ENCODE data around the gene OOSP2. TPM values are rescaled to one million over a fixed set of nuclear protein-coding genes. Genes with fewer than 3 reads are reported as not detected.

Gene OOSP2
- total RNA-seq, 1 experiment from 2014 or later: not detected

DNA sequence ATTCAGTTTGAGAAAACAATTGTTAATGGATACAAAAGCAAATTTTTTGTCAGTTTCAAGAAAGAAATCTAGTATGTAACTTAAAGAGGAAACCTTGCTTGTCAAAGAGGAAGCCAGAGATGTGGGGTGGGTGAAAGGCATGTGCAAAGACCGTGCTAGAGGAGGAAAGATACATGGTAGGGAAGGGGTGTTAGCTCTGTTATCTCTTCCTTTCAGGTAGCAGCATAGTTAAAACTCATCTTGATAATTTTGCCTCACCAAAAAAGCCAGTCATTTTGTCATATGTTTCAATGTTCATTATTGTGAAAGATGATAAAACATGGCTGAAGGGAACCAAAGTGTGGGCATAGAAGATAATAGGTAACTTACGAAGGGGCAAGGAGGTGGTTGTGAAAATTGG lies 45.7 kb downstream of the OOSP2 start:
- H4K20me1 ChIP-seq (ENCODE audit: control insufficient read depth, insufficient read depth, insufficient read length): no peaks in the 10 kb centered on the region
- H3K23me2 ChIP-seq (ENCODE audit: insufficient read length, low read depth, low read length, poor library complexity, severe bottlenecking): no peaks in the 10 kb centered on the region
- H2BK20ac ChIP-seq (ENCODE audit: low read depth, low read length, poor library complexity, severe bottlenecking): no peak overlapping the region
- Mint-ChIP-seq H3K9me3 (no peaks in the 10 kb centered on the region), H3K4me1 (no peaks in the 10 kb centered on the region), H3K27me3 (ENCODE audit: low read depth) (no peaks in the 10 kb centered on the region; the same call in 1 of the 2 replicates), H3K4me3 (no peak overlapping the region), H3K27ac (no peak overlapping the region; a peak in 1 of 7 replicates), H3K36me3 (ENCODE audit: insufficient read depth in 1 of 3, low read depth in 3 of 3) (no peaks in the 10 kb centered on the region; a peak in 1 of 7 replicates)
- H2BK120ac ChIP-seq (ENCODE audit: low read depth, low read length, poor library complexity, severe bottlenecking): no peak overlapping the region
- WGBS (ENCODE audit: extremely low coverage, insufficient read length, low lambda C conversion rate): no CpG with 5 or more reads among the region's 2 CpGs
- no peaks in the 10 kb centered on the region for H3K27me3 ChIP-seq (ENCODE audit: insufficient read depth, low read length)
- no peak overlapping the region for H3K4me2 ChIP-seq (ENCODE audit: insufficient read depth, insufficient read length, low read length)
- no peak overlapping the region for H2BK15ac ChIP-seq (ENCODE audit: low read depth, low read length)
- no peak overlapping the region for H2AK5ac ChIP-seq (ENCODE audit: insufficient read length, low read length)
- no peak overlapping the region for H4K8ac ChIP-seq (replicated peaks; ENCODE audit: insufficient read length, low read depth, low read length)
- H2BK12ac ChIP-seq (ENCODE audit: insufficient read length, low read depth, low read length): no peak overlapping the region
- no peak overlapping the region for H4K5ac ChIP-seq (ENCODE audit: insufficient read length, low read depth, low read length)
- H3K79me2 ChIP-seq (ENCODE audit: insufficient read depth, low read length): no peaks in the 10 kb centered on the region
- no peak overlapping the region for H3K27ac ChIP-seq (ENCODE audit: insufficient read length, low read depth, low read length)
- no peak overlapping the region for H4K91ac ChIP-seq (ENCODE audit: insufficient read length, low read depth, low read length)
- H3K9me3 ChIP-seq (ENCODE audit: control insufficient read depth, low read depth, low read length): no peaks in the 10 kb centered on the region
- no peaks in the 10 kb centered on the region for H3K79me1 ChIP-seq (ENCODE audit: insufficient read depth, low read depth, low read length, poor library complexity, severe bottlenecking)
- no peak overlapping the region for H2AFZ ChIP-seq (ENCODE audit: low read length)
- no peak overlapping the region for H3K23ac ChIP-seq (ENCODE audit: insufficient read length, low read depth, low read length)
- no peaks in the 10 kb centered on the region for H3K4me1 ChIP-seq (ENCODE audit: insufficient read depth, low read length)
- no peak overlapping the region for H3K18ac ChIP-seq (ENCODE audit: insufficient read length, low read depth, low read length)
- no peak overlapping the region for H3K56ac ChIP-seq (ENCODE audit: insufficient read length, low read depth, low read length)
- H2BK5ac ChIP-seq (ENCODE audit: insufficient read length, low read length): no peak overlapping the region
- H3K9ac ChIP-seq (ENCODE audit: extremely low read depth, insufficient read length, low read length): no peak overlapping the region
- DNase-seq: no peak
- no peak overlapping the region for H3K4ac ChIP-seq (ENCODE audit: low read depth, low read length)
- H3K14ac ChIP-seq (ENCODE audit: insufficient read depth, low read length): no peak overlapping the region
- TF ChIP-seq, protein P1, sequence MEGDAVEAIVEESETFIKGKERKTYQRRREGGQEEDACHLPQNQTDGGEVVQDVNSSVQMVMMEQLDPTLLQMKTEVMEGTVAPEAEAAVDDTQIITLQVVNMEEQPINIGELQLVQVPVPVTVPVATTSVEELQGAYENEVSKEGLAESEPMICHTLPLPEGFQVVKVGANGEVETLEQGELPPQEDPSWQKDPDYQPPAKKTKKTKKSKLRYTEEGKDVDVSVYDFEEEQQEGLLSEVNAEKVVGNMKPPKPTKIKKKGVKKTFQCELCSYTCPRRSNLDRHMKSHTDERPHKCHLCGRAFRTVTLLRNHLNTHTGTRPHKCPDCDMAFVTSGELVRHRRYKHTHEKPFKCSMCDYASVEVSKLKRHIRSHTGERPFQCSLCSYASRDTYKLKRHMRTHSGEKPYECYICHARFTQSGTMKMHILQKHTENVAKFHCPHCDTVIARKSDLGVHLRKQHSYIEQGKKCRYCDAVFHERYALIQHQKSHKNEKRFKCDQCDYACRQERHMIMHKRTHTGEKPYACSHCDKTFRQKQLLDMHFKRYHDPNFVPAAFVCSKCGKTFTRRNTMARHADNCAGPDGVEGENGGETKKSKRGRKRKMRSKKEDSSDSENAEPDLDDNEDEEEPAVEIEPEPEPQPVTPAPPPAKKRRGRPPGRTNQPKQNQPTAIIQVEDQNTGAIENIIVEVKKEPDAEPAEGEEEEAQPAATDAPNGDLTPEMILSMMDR (conservative IDR thresholded peaks at IDR 0.05): no peak
- H3T11ph ChIP-seq (ENCODE audit: low read length): no peak overlapping the region

Measured in H9 (cell line).